Left renal cortex interstitium (tissue), 4 donors: ENCODE results near the gene INTS11. TPM values are rescaled to one million over a fixed set of nuclear protein-coding genes. Genes with fewer than 3 reads are reported as not detected.

Experiments
- DNase-seq, 4 donors: peaks; one replicate each; pipeline ENCODE4 v3.0.0-alpha.2; 2013; ENCODE audit warnings: low read depth in 4 of 4, low spot score in 2 of 4, missing footprints in 1 of 4
- polyA plus RNA-seq, 4 donors: library from polyadenylated mRNA; unstranded; fragments of 120-200 nt; gene quantifications; one replicate each; pipeline ENCODE4 v1.2.1, GENCODE V29; 2013; ENCODE audit not compliant: insufficient read length in 4 of 4

The INTS11 gene
- polyA plus RNA-seq, 4 donors = 94.8 to 169 (median 129) TPM

DNA sequence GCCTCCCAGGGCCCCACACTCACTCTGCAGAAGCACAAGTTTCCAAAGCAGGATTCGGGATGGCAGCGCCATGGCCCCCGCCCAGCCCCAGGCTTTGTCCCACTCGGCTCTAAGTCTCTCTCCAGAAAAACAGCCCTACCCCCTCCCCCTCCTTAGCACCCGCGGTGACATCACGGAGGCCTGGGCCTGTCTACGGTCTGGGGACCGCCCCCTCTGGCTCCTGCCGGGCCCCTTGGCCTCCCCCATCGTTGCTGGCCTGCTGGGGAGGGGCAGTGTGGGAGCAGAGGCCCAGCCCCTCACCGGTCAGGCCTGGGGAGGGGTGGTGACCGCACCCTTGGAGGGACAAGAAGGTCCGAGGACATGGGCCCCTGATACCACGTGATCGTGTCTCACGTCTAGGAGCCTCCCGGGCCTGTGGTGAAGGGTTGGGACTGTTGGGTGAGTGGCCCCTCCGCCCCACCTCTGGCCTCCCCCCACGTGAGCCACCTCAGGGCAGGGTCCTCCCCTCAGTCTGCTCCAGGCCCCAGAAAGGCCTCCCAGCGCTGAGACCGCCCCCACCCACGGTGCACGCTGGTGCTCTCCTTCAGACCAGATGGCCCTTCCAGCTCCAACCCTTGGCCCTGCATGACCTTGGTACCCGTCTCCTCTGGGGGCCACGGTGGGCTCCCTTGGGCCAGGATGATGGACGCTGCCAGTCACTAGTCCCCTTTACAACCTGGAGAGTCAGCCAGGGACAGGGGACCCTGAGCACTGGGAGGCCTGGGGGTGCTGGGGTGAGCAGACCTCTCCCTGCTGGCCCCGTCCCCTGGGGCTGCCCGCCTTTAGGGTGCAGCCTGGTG is 34.2 kb upstream of the INTS11 start, which contains the start of gene MXRA8:
MXRA8 (minus strand) TSS at position 123 of the 839 bp plus-strand sequence; CDS start at position 72, 51 bp downstream.
- no peak for DNase-seq

DNA sequence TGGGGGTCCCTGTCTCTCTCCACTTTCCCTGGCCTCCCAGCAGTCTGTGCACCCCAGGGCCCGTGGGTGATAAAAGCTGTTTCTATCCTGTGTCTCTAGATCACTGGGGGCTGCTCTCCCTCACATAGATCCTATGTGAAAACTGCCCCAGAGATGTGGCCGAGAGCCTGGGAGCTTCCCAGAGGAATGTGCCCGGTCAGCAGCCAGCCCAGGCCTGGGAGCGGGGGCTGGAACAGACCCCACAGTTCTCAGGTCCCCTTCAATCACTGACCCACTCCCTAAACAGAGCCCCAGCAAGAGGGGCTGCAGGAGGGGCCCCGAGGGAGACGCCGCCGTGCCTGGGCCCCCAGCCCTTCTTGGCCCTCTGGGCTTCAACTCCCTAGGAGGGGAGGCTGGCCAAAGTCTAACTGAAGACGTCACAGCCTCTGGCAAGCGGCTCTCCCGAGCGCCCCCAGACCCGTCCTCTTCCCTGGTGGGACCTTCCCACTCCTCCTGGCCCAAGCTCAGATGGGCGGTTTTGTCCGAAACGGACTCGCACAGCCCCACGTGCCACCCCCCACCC is 33.5 kb upstream of the INTS11 start:
- DNase-seq = no peak

DNA sequence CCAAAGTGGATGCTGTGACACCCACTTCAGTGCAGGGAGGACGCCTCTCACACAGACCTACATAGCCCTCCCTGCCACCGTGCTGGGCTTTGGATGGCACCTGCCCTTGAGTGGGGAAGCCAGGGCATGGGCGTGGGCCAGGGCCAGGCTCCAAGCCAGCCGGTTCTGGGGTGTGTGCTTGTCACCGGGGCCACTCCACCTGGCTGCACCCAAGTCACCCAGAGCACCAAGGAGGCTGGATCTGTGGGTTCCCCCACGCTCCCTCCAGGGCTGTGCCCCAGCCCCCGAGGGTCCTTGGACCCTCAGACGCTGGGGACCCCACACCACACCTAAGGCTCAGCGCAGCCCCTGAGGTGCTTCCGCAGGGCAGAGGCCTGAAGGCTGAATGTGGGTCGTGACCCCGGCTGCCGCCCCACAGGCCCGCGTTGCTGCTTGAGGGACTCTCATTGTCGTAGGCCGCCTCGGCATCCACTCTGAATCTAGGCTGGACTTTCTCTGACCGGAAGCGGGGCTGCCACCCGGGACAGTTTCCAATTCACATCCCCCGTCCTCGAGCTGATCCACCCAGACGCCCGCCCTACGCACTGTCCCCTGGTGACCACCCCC is 32.4 kb upstream of the INTS11 start:
- no peak for DNase-seq

DNA sequence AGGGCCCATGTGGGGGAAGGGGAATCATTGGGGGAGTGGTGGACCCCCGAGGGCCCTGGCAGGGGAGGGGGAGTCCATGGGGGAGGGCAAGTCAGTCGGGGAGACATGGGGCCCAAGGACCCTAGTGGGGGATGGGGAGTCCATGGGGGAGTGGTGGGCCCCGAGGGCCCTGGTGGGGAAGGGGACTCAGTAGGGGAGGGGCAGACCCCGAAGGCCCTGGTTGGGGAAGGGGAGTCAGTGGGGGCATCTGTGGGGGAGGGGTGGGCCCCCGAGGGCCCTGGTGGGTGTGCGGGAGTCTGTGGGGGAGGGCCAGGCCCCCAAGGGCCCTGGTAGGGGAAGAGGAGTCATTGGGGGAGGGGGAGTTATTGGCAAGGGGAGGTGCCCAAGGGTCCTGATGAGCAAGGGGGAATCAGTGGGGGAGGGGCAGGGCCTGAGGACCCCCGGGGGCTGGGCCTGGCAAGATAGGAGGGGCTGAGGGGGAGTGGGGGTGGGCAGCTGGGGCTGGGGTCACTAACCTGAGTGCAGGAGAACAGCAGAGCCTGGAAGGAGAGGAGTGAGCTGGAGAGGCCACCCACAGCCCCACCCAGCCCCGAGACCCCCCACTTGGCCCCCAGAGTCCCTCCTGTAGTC is 31.8 kb upstream of the INTS11 start:
- DNase-seq = no peak

DNA sequence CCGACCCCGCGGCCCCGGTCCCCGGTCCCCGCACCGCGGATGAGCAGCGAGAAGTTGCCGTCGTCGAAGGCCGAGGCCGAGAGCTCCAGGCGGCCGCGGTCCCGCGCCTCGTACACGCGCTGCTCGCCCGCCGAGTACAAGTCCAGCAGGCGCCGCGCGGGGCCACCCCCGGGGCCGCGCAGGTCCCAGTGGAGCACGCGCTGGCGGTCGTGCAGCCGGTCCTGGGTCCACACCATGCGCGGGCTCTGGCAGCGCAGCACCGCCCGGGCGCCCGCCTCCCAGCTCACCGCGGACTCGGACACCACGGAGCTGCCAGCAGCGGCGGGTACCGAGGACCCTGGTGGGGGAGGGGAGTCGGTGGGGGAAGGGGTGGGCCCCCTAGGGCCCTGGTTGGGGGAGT is 31.0 kb upstream of the INTS11 start:
- no peak for DNase-seq

DNA sequence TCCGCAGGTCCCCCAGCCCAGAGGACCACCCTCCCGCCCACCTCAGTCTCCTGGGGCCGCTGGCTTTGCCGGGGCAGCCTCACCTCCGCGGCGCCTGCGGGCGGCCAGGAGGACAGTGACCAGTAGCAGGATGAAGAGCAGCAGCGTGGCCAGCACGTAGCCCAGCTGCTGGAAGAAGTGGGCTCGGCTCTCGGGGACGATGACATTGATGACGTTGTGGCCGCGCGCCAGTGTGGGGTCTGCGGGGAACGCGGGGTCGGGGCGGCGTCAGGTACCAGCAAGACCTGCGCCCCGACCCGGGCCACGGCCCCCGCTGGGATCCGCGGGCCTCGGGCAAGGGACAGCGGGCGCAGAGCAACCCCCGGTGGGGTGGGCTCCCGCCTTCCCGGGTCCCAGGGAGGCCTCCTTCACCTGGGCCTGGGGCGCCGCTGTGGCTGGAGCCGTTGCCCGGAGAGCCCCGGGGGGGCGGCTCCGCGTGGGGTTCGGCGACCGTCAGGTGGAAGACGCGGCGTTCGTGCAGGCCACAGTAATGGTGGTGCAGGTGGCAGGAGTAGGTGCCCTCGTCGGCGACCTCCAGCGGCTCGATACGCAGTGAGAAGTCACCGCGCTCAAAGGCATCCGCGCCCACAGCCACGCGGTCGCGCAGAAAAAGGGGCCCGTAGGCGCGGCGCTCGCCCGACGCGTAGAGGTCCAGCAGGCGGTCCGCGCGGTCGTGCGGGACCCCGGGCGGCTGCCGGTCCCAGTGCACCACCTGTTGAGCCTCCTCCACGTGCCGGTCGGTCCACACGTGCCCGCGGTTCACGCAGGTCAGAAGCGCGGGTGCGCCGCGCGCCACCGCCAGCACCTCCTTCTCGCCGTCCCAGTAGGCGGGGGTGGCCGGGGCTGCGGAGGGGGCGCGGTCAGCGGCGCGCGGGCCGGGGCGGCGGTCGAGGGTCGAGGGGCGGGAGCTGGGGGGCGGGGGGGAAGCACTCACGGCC is 30.1 kb upstream of the INTS11 start:
- no peak for DNase-seq

DNA sequence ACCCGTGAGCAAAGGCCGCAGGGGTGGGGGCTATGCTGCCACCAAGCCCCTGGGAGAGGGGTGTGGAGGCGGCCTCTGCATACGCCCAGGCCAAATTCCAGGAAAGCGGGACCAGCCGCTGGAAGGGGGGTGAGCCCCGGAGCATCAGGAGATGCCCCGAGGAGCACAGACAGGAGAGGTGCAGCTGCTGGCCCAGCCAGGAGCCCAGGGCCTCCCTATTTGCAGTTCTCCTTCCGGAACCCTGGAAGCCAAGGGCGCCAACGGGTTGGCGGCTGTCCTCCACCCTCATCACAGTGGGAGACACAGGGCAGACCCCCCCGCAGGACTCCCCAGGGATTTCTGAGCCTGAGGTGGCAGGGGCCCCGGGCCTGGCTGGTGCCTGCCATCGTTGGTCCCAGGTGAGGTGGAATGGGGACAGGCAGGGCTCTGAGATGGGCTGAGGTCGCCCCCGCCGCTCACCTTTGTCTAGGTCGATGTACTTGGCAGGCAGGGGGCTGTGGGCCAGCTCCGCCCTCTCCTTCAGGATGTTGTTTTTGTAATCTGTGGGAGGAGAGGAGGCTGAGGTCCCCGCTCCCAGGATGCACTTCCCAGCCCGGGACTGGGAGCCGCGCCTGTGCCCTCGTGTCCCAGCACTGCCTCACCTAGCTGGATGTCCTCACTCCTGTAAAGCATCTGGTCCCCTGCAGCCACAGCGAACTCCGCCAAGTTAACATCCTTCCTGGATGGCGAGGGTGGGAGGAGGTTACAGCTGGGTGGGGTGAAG is 29.1 kb upstream of the INTS11 start:
- no peak for DNase-seq

DNA sequence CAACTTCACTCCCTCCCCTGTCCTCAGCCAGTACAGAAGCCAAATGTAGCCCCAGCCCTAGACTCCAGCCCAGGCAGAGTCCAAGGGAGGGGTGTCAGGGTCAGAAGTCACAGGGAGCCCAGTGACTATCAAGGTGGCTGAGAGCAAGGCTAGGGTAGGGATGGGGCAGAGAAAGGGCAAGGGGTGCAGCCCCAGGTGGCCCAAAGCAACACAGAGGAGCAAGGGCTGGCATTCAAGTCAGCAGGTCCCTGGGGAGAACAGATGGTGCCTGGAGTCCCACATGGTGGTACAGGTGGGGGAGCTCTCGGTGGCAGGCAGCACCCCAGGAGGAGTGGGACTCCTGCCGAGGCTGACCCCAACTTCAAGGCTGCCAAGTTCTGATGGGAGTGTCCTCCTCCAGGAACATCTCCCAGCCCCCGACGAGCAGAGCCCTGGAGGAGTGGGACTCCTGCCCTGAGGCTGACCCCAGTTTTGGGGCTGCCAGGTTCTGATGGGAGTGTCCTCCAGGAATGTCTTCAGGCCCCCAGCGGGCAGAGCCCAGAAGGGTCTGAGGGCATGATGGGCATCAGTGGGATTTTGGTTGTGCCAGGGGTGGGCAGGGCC is 28.4 kb upstream of the INTS11 start:
- DNase-seq = no peak

DNA sequence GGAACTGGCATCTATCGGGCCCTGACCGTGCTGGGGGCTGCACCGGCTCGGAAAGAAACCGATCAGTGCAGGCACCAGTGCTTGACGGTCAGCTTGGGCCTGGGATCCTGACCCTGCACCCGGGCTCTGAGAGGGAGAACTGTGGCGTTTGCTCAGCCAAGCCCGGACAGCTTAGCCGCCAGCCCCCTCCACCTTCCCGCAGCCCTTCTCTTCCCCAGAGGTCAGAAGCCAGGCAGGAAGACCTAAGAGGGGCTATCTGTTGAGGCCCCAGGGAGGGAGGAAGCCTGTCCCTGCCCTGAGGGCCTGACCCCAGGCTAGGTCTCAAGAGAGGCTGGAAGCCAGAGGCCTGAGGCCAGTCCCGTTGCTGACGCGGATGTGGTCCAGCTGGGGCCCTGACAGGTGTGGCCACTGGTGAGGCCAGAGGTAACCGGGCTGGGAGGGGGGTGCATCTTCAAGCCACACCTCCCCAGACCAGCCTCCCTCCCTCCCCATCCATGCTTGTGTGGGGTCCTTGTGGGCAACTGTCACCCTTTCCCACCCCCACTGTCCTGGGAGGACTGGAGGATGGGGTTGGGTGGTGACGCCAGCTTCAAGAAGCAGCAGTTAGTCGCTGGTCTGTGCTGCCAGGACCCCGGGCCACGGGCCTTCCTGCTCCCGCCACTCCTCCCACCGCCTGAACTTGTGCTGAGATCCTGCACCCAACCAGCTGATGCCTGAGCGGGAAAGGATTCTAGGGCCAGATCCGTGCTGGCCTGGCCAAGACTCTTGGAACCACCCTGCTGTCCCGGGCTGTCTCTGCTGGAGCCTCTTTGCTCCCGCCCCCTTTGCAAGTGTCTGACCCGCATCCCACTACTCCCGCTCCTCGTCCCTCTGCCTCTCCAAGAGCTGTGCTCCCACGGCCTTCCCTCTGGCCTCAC is 27.3 kb upstream of the INTS11 start:
- DNase-seq = no peak

DNA sequence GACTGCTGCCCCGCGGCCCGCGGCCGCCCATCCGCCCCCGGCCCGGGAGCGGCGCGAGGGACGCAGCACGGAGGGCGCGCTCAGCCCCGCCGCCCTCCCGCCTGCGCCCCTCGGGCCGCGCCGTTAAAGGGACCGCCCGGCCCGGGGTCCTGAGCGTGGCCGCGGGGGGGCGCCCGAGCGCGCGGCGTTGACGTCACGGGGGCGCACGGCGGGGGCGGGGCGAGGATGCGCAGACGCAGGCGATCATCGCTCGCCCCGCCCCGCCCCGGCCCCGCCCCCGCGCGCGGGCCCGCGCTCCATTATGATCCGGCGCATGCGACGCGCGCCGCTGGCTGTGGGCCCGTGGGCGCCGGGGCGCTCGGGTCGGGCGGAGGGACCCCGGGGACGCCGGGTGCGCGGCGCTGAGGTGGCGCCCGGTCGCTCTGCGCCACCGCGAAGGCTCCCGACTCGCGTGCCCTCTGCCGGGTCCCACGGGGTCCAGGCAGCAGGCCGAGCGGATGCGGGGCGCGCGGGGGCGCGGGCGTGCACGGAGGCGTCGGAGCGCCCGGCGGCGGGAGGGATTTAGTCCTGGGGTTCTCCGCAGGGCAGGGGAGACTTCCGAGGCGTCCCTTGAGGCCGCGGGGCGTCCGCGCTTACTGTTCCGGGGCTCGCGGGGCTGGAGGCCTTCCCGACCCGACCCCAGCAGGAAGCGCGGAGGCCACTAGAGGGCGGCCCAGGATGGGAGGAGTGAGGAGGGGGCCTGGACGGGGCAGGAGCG is 25.0 kb upstream of the INTS11 start, which contains the start of gene DVL1:
DVL1 (minus strand) TSS at position 163 of the 757 bp plus-strand sequence. CDS start 353 bp downstream, outside the sequence.
- no peak for DNase-seq

DNA sequence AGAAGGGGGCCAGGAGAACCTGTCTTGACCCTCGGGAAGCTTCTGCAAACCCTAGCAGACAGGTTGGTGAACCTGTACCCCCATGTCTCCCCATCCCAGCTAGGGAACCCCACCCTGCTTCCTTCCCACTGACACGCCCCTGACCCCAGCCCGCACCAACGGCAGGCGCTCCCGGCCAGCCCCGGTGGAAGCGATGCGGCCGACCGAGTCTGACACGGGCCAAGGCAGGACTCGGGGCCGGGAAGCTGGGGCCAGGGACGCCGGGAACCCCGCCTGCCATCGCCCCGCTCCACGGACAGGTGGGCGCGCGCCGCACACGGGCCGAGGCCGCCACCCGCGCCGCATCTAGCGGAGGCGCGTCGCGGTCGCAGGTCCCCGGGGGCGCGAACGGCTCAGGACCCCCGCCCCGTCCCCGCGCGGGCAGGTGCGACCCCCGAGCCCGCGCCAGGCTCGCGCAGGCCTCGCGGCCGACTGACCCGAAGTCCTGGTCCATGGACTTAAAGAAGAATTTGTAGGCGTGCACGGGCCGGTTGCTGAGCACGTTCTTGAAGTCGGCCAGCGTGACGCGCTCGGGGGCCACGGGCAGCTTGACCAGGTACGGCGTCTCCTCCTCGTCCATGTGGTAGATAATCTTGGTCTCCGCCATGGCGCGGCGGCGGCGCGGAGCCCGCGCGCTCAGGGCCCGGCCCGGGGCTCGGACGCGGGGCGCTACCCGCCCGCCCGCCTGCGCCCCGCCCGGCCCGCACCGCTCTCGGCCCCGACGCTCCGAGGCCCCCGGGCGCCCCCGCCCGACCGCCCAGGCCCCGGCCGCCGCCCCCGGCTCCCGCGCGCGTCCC is 24.2 kb upstream of the INTS11 start:
- DNase-seq = no peak

DNA sequence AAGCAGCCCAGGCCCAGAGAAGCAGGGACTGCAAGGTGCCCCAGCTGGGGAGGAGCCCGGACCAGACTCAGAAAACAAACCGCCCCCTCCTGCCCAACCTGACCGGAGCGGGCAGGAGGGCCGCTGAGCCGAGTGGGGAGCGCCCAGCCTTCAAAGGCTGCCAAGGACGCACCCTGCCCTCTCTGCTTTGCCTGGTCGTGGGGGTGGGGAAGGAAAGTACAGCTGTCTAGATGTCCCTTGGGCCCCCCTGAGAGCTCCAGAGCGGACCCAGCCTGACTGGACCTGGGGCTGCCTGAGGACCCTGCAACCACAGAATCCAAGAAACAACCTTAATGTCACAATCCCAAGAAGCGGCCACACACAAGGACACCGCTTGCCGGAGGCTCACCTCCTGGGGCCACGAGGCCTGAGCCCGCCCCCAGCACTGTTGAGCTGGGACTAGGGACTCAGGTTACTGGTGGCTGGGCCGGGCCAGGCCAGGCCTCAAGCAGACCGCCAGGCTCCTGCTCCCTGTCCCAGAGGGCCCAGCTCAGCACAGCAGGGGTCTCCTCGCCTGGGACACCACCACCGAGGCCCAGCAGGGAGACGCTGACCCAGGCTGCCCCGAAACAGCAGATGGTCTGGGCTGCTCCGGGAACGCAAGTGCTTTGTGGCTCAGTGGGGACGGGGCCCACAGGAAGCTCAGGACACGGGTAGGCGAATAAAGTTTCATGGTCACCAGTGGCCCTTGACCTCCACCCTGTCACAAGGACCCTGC is 23.4 kb upstream of the INTS11 start:
- no peak for DNase-seq

DNA sequence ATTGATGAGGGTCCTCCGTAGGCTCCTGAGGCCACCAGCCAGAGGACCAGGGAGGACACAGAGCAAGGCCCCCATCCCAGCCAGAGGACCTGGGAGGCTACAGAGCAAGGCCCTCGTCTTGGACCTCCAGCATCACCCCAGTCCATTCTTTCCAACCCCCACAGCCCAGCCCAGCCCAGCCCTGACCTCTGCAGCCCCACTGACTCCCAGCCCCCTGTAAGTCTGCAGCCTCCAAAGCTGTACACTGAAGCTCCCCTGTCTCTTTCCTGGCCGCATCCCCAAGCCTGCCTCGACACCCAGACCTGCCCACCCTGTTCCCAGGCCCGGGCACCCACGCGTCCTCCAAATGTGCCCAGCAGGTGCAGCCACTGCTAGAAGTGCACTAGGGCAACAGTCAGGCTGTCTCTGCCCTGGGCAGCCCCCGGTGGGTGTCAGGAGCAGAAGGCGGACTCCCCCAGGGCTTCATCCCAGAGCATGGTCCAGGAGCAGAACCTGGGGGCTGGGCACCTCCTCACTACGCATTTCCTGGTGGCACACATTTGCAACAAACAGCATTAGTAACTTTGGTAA is 22.7 kb upstream of the INTS11 start:
- no peak for DNase-seq

DNA sequence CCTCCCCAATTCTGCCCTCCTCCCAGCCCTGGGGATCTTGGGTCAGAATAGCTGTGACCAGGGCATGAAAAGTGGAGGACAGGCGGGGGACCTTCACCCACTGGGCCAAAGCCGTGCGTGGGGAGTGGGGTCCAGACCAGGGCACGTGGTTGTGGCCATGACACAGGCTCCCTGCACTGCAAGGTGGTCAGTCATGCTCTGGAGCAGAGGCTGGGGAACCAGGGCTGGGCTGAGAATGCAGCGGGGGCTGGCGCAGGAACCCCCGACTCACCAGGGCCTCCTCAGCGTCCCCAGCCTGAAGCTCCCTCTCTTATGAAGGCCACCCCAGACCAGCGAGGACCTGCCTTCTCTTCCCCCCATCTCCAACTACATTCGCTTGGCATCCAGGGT is 22.0 kb upstream of the INTS11 start:
- no peak for DNase-seq

DNA sequence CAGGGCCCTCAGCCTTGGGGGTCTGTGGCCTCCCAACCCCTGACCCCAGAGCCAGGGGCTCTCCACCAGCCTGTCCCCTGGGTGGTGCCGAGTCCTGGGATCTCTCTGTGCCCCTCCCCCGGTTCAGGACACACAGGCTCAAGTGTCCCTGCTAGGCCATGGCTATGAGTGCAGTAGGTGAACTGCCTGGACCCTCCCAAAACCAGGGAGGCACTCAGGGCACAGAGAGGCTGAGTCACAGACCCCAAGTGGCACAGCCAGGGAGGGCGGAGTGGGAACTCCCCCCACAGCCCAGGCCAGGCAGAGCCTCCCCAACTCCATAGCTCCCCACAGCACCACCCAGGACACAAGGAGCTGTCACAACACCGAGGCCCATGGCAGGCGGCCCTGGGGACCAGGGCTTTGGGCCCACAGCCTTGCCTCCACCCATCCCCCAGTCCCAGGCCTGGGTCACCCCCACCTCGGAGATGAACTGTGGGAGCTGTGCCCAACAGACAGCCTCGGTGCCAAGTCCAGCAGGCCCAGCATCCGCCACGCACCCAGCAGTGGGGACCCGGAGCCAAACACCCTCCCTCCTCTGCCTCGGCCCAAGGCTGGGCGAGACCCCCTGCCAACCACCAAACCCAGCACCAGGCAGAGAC is 21.5 kb upstream of the INTS11 start:
- no peak for DNase-seq
